Smooth muscle cell (in vitro differentiated cells): Measurements from ENCODE around the gene SERPINB10. TPM values are rescaled to one million over a fixed set of nuclear protein-coding genes. Genes with fewer than 3 reads are reported as not detected.
"Not testable (repeated sequence)": the region's sequence is repeated elsewhere in the genome, so short reads cannot be mapped to it uniquely, and the experiment has no call there.

Source experiments
- DNase-seq: peaks from one replicate; lab custom pipeline; 2025; ENCODE audit not compliant: unreplicated experiment; lab: John Stamatoyannopoulos, UW
- H2AFZ ChIP-seq: fragments of 200-600 bp; sonication (generic); 2 replicates; pipeline ENCODE4 v1.6.0; 2016; ENCODE audit warnings: antibody characterized with exemption, low read depth, mild to moderate bottlenecking
- H3F3A ChIP-seq: fragments of 200-600 bp; sonication (generic); 2 replicates; pipeline ENCODE4 v1.6.0; 2017; ENCODE audit warnings: antibody characterized with exemption, low read depth
- H3K27ac ChIP-seq: fragments of 200-600 bp; sonication (generic); 2 replicates; pipeline ENCODE4 v1.5.1; 2016; ENCODE audit warnings: low read depth, mild to moderate bottlenecking
- H3K27me3 ChIP-seq: fragments of 200-600 bp; sonication (generic); 2 replicates; pipeline ENCODE4 v1.6.1; 2016; ENCODE audit warnings: low read depth, mild to moderate bottlenecking
- H3K36me3 ChIP-seq: fragments of 200-600 bp; sonication (generic); 2 replicates; pipeline ENCODE4 v1.5.1; 2016; ENCODE audit warnings: low read depth
- H3K4me1 ChIP-seq: fragments of 200-600 bp; sonication (generic); 2 replicates; pipeline ENCODE4 v1.5.1; 2016; ENCODE audit warnings: low read depth
- H3K4me2 ChIP-seq: fragments of 200-600 bp; sonication (generic); 2 replicates; pipeline ENCODE4 v1.6.0; 2016; ENCODE audit warnings: mild to moderate bottlenecking
- H3K4me3 ChIP-seq: fragments of 200-600 bp; sonication (generic); 2 replicates; pipeline ENCODE4 v1.5.1; 2016; ENCODE audit warnings: mild to moderate bottlenecking
- H3K79me2 ChIP-seq: fragments of 200-600 bp; sonication (generic); 2 replicates; pipeline ENCODE4 v1.6.0; 2016; ENCODE audit warnings: low read depth, mild to moderate bottlenecking
- H3K9ac ChIP-seq: fragments of 200-600 bp; sonication (generic); 2 replicates; pipeline ENCODE4 v1.6.0; 2016; ENCODE audit warnings: low read depth
- H3K9me3 ChIP-seq: fragments of 200-600 bp; sonication (generic); replicated peaks from 2 replicates; pipeline ENCODE4 v1.5.1; 2016; ENCODE audit warnings: low read depth
- H4K20me1 ChIP-seq: fragments of 200-600 bp; sonication (generic); 2 replicates; pipeline ENCODE4 v1.6.0; 2016; ENCODE audit warnings: low read depth
- WGBS: methylation state at CpG from one replicate; pipeline ENCODE4 v1.1.7; 2016; ENCODE audit warnings: low lambda C conversion rate; 5-methylcytosine and 5-hydroxymethylcytosine counted together
- polyA plus RNA-seq: library from polyadenylated mRNA; unstranded; fragments of >200 nt; fragmentation: Nextera tagmentation; extraction: Ambion mirVana; gene quantifications from 2 replicates; pipeline ENCODE4 v1.2.1, GENCODE V29; 2016
- total RNA-seq: library from RNA; depleted of rRNA; stranded (reverse); fragments of >200 nt; gene quantifications from 2 replicates; pipeline ENCODE4 v1.2.3, GENCODE V29; 2014
- TF ChIP-seq, protein P1 (sequence below): fragments of 200-600 bp; sonication (generic); IDR thresholded peaks from 2 replicates; pipeline ENCODE4 v1.5.1; 2017; ENCODE audit warnings: borderline replicate concordance, mild to moderate bottlenecking, antibody characterized with exemption; ENCODE audit not compliant: insufficient read depth, poor library complexity, severe bottlenecking

SERPINB10 gene
- total and polyA plus RNA-seq, 2 experiments from 2014 or later = 0.31 TPM; not detected in 1

DNA sequence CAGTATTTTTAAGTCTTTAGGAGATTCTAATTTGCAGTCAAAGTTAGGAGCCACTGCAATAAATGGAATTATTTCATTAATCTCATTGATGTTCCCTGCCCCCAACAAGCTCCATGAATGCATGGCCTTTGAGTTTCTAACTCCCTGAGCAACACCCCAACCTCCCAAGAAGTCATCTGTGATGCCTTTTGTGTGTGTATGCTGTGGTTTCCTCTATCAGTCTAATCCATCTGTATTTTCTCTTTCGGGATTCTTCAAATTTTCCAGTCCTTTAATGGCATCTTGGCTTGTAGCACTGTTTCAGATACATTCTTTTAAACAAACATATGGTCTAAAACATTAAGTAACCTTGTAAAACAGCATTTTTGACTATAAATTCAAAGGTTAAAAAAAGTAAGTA lies 16.8 kb downstream of the SERPINB10 start:
- H4K20me1 ChIP-seq = no peaks in the 10 kb centered on the region
- TF ChIP-seq, protein P1, sequence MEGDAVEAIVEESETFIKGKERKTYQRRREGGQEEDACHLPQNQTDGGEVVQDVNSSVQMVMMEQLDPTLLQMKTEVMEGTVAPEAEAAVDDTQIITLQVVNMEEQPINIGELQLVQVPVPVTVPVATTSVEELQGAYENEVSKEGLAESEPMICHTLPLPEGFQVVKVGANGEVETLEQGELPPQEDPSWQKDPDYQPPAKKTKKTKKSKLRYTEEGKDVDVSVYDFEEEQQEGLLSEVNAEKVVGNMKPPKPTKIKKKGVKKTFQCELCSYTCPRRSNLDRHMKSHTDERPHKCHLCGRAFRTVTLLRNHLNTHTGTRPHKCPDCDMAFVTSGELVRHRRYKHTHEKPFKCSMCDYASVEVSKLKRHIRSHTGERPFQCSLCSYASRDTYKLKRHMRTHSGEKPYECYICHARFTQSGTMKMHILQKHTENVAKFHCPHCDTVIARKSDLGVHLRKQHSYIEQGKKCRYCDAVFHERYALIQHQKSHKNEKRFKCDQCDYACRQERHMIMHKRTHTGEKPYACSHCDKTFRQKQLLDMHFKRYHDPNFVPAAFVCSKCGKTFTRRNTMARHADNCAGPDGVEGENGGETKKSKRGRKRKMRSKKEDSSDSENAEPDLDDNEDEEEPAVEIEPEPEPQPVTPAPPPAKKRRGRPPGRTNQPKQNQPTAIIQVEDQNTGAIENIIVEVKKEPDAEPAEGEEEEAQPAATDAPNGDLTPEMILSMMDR = no peak
- H3K27me3 ChIP-seq = no peaks in the 10 kb centered on the region
- no peak overlapping the region for H3K27ac ChIP-seq
- H3K9me3 ChIP-seq = no peaks in the 10 kb centered on the region
- no peaks in the 10 kb centered on the region for H3K79me2 ChIP-seq
- 17% methylated on average over 1 of the region's 1 CpG for WGBS
- no peaks in the 10 kb centered on the region for H3K36me3 ChIP-seq
- no peak overlapping the region for H3K9ac ChIP-seq
- no peaks in the 10 kb centered on the region for H3F3A ChIP-seq
- DNase-seq = no peak
- H3K4me2 ChIP-seq = peak overlapping the region; percentile 28
- H2AFZ ChIP-seq = peak overlapping the region; percentile 33
- no peak overlapping the region for H3K4me3 ChIP-seq
- H3K4me1 ChIP-seq = no peaks in the 10 kb centered on the region

DNA sequence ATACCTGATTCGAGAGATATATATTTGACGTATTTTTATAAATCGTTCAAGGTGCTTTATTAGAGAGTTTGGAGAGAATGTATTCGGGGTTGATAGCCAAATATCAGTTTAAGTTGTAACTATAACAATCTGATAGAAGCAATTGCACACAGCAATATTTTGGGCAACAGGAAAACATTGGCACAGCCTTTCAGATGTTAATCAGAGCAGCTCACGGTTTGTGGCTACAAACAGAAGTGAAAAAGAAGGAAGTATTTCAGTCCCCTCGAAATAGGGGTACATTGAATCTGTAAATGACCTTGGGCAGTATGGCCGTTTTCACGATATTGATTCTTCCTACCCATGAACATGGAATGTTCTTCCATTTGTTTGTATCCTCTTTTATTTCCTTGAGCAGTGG lies 20.6 kb downstream of the SERPINB10 start:
- Histone ChIP-seq H3K9ac (no peak overlapping the region), H3K27ac (no peak overlapping the region), H3F3A (no peaks in the 10 kb centered on the region), H3K4me3 (no peak overlapping the region), H3K9me3 (no peaks in the 10 kb centered on the region), H3K4me2 (no peak overlapping the region), H3K27me3 (peaks cover 6% of the 10 kb centered on the region), H2AFZ (no peak overlapping the region), H3K36me3 (no peaks in the 10 kb centered on the region), H3K79me2 (no peaks in the 10 kb centered on the region), H3K4me1 (no peaks in the 10 kb centered on the region), H4K20me1 (no peaks in the 10 kb centered on the region)
- TF ChIP-seq, protein P1 = no peak
- WGBS = 88% methylated on average over 8 of the region's 8 CpGs
- DNase-seq = no peak

DNA sequence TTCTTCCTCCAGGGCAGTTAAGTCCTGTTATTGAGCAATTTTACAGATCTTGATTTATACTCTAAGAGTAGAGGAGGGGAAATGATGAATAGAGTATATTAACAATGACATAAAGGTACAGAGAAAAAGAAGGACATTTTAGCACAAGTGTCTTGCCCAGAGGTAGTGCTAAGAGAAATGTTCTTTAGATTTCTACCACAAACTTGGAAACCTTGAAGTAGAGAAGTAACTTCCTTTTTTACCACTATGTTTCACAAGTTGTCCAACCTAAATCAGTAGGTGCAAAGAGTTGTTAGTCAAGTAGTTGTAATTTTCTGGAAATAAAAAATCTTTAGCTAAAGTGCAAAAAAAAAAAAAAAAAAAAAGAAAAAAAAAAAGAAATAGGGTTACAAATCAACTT lies 21.6 kb downstream of the SERPINB10 start:
- H3K27ac ChIP-seq = not testable (repeated sequence)

DNA sequence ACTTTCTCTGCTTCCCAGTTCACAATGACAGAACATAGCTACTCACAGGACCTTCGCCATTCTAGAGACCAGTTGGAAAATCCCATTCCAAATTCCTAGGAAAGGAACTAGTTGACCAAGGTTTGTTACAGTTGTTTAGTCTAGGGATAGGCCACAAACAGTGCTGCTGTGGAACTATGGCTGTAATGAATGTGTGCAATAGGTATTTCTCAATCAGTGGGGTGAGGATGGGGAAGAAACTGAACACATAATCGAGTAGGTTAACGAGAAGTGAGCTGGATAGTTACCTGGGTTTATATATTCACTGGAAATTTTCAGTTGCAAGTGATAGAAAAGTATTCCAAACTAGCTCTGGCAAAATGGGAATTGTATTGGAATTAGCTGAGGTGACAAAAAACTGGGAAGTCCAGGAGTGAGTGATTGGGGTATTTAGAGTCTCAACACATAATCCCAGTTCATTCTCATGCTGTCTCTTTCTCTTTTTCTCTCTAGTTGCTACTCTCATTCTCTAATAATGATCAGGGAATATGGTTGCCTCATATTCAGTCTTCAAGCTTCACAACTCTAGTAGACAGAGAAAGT lies 23.1 kb downstream of the SERPINB10 start:
- TF ChIP-seq, protein P1 = no peak
- H3K4me1 ChIP-seq = peaks cover 2% of the 10 kb centered on the region
- H3K27ac ChIP-seq = no peak overlapping the region
- no peak overlapping the region for H2AFZ ChIP-seq
- no peak overlapping the region for H3K4me3 ChIP-seq
- no peak for DNase-seq
- H3K9me3 ChIP-seq = no peaks in the 10 kb centered on the region
- peaks cover 6% of the 10 kb centered on the region for H3K27me3 ChIP-seq
- H3K79me2 ChIP-seq = no peaks in the 10 kb centered on the region
- no peaks in the 10 kb centered on the region for H4K20me1 ChIP-seq
- H3K9ac ChIP-seq = no peak overlapping the region
- no peaks in the 10 kb centered on the region for H3F3A ChIP-seq
- no peak overlapping the region for H3K4me2 ChIP-seq
- H3K36me3 ChIP-seq = no peaks in the 10 kb centered on the region
- 85% methylated on average over 3 of the region's 3 CpGs for WGBS

More for the DNA sequence above, 21.6 kb downstream of the SERPINB10 start:
- H3K36me3 ChIP-seq, H3K4me1 ChIP-seq, H3K9ac ChIP-seq, H3K4me3 ChIP-seq, H4K20me1 ChIP-seq, H3K9me3 ChIP-seq, DNase-seq, H2AFZ ChIP-seq, H3K4me2 ChIP-seq, H3K27me3 ChIP-seq, H3K79me2 ChIP-seq, H3F3A ChIP-seq: not testable (repeated sequence)
